PC-9 (cell line): ENCODE measurements around the gene ERC1.

Experiments
- CTCF ChIP-seq: fragments of 200-600 bp; sonication (generic); conservative IDR thresholded peaks from 2 replicates; pipeline ENCODE4 v1.6.1; 2017; ENCODE audit warnings: mixed run types, antibody characterized with exemption, mild to moderate bottlenecking, moderate library complexity
- EZH2 ChIP-seq: fragments of 200-600 bp; sonication (generic); IDR thresholded peaks from 2 replicates; pipeline ENCODE4 v1.8.0; 2017; ENCODE audit warnings: antibody characterized with exemption, low read depth

- no peak for TF ChIP-seq CTCF
- TF ChIP-seq EZH2 = no peak
Measured at GRCh38 chr12:1161197-1161596, 170.2 kb downstream of the ERC1 start.
